ENCODE results near the gene UGT8. TPM values are rescaled to one million over a fixed set of nuclear protein-coding genes. Genes with fewer than 3 reads are reported as not detected.

The UGT8 gene
- total RNA-seq, 1 donor from 2014 or later = 6.4 TPM

- H3K79me2 ChIP-seq (ENCODE audit: insufficient read depth, low read length) = no peaks in the 10 kb centered on the region
- TF ChIP-seq CTCF (IDR thresholded peaks at IDR 0.05; ENCODE audit: insufficient read depth, low read depth, low read length) (no peak), EZH2 (IDR thresholded peaks at IDR 0.05; ENCODE audit: insufficient read depth, low read length) (no peak)
- no peak overlapping the region for H3K9ac ChIP-seq (ENCODE audit: low read length)
- FAIRE-seq = no peak
- Mint-ChIP-seq H3K27me3 (ENCODE audit: low read depth, unreplicated experiment) (no peaks in the 10 kb centered on the region), H3K36me3 (ENCODE audit: low read depth, unreplicated experiment) (no peaks in the 10 kb centered on the region), H3K9me3 (ENCODE audit: unreplicated experiment) (no peaks in the 10 kb centered on the region), H3K4me3 (ENCODE audit: unreplicated experiment) (no peak overlapping the region), H3K4me1 (ENCODE audit: low read depth, unreplicated experiment) (no peaks in the 10 kb centered on the region), H3K27ac (ENCODE audit: unreplicated experiment) (no peak overlapping the region)
- no peaks in the 10 kb centered on the region for H3K4me1 ChIP-seq (ENCODE audit: insufficient read depth, low read length)
- no peak overlapping the region for H3K4me3 ChIP-seq (ENCODE audit: insufficient read depth, low read depth, low read length)
- no peaks in the 10 kb centered on the region for H3K9me3 ChIP-seq (ENCODE audit: insufficient read depth, low read depth, low read length)
- H4K20me1 ChIP-seq (ENCODE audit: insufficient read depth, low read length) = no peaks in the 10 kb centered on the region
- H3K36me3 ChIP-seq (ENCODE audit: insufficient read depth, low read length) = no peaks in the 10 kb centered on the region
- H3K27ac ChIP-seq (ENCODE audit: low read depth, low read length) = no peak overlapping the region
- no peaks in the 10 kb centered on the region for H3K27me3 ChIP-seq (ENCODE audit: insufficient read depth, low read length)
- H2AFZ ChIP-seq (ENCODE audit: low read depth, low read length) = no peak overlapping the region
- DNase-seq (ENCODE audit: low read depth) = no peak
- H3K4me2 ChIP-seq (ENCODE audit: low read length) = no peak overlapping the region
These were observed 27.6 kb downstream of the UGT8 start for GRCh38 chr4:114626196-114626595.

- Histone ChIP-seq H3K4me2 (ENCODE audit: low read length) (no peak overlapping the region), H2AFZ (ENCODE audit: low read depth, low read length) (no peak overlapping the region), H4K20me1 (ENCODE audit: insufficient read depth, low read length) (no peaks in the 10 kb centered on the region), H3K27ac (ENCODE audit: low read depth, low read length) (no peak overlapping the region), H3K27me3 (ENCODE audit: insufficient read depth, low read length) (no peaks in the 10 kb centered on the region), H3K4me3 (ENCODE audit: insufficient read depth, low read depth, low read length) (no peak overlapping the region), H3K9me3 (ENCODE audit: insufficient read depth, low read depth, low read length) (no peaks in the 10 kb centered on the region), H3K4me1 (ENCODE audit: insufficient read depth, low read length) (no peaks in the 10 kb centered on the region), H3K79me2 (ENCODE audit: insufficient read depth, low read length) (no peaks in the 10 kb centered on the region), H3K9ac (ENCODE audit: low read length) (no peak overlapping the region), H3K36me3 (ENCODE audit: insufficient read depth, low read length) (no peaks in the 10 kb centered on the region)
- H3K4me1 Mint-ChIP-seq (ENCODE audit: low read depth, unreplicated experiment) = no peaks in the 10 kb centered on the region
- no peak for TF ChIP-seq CTCF (IDR thresholded peaks at IDR 0.05; ENCODE audit: insufficient read depth, low read depth, low read length)
- H3K36me3 Mint-ChIP-seq (ENCODE audit: low read depth, unreplicated experiment) = peaks cover 2% of the 10 kb centered on the region
- DNase-seq (ENCODE audit: low read depth) (no peak), FAIRE-seq (no peak)
- H3K27ac Mint-ChIP-seq (ENCODE audit: unreplicated experiment) = no peak overlapping the region
- H3K27me3 Mint-ChIP-seq (ENCODE audit: low read depth, unreplicated experiment) = no peaks in the 10 kb centered on the region
- H3K4me3 Mint-ChIP-seq (ENCODE audit: unreplicated experiment) = no peak overlapping the region
- H3K9me3 Mint-ChIP-seq (ENCODE audit: unreplicated experiment) = no peaks in the 10 kb centered on the region
These were observed 37.8 kb downstream of the UGT8 start for GRCh38 chr4:114636192-114636935.

GRCh38 chr4:114642173-114642780 lies 43.7 kb downstream of the UGT8 start:
- Histone ChIP-seq H3K9me3 (ENCODE audit: insufficient read depth, low read depth, low read length) (no peaks in the 10 kb centered on the region), H3K4me3 (ENCODE audit: insufficient read depth, low read depth, low read length) (no peak overlapping the region), H3K27ac (ENCODE audit: low read depth, low read length) (no peak overlapping the region), H3K79me2 (ENCODE audit: insufficient read depth, low read length) (no peaks in the 10 kb centered on the region), H3K4me2 (ENCODE audit: low read length) (no peak overlapping the region), H3K9ac (ENCODE audit: low read length) (no peak overlapping the region), H3K4me1 (ENCODE audit: insufficient read depth, low read length) (no peaks in the 10 kb centered on the region), H3K27me3 (ENCODE audit: insufficient read depth, low read length) (no peaks in the 10 kb centered on the region), H3K36me3 (ENCODE audit: insufficient read depth, low read length) (no peaks in the 10 kb centered on the region), H4K20me1 (ENCODE audit: insufficient read depth, low read length) (no peaks in the 10 kb centered on the region), H2AFZ (ENCODE audit: low read depth, low read length) (no peak overlapping the region)
- Mint-ChIP-seq H3K9me3 (ENCODE audit: unreplicated experiment) (no peaks in the 10 kb centered on the region), H3K4me3 (ENCODE audit: unreplicated experiment) (no peak overlapping the region), H3K36me3 (ENCODE audit: low read depth, unreplicated experiment) (peaks cover 2% of the 10 kb centered on the region), H3K27me3 (ENCODE audit: low read depth, unreplicated experiment) (no peaks in the 10 kb centered on the region), H3K4me1 (ENCODE audit: low read depth, unreplicated experiment) (peaks cover 3% of the 10 kb centered on the region), H3K27ac (ENCODE audit: unreplicated experiment) (no peak overlapping the region)
- TF ChIP-seq EZH2 (IDR thresholded peaks at IDR 0.05; ENCODE audit: insufficient read depth, low read length) (no peak), CTCF (IDR thresholded peaks at IDR 0.05; ENCODE audit: insufficient read depth, low read depth, low read length) (no peak)
- DNase-seq (ENCODE audit: low read depth) (no peak), FAIRE-seq (no peak)

All from astrocyte (in vitro differentiated cells and primary cell).